GM21737 (cell line): Measurements from ENCODE around the gene ARID5B.
A peak's percentile ranks its signal among the peaks of the same experiment; 100 is the strongest.

ENCODE experiments used
- ATAC-seq: cut with Tn5 transposase; IDR thresholded peaks from one replicate; pipeline ENCODE4 v1.9.1; 2021; ENCODE audit warnings: mild to moderate bottlenecking, moderate library complexity; ENCODE audit not compliant: unreplicated experiment

The ARID5B gene

GRCh38 chr10:62092301-62093030 lies 191.0 kb downstream of the ARID5B start:
- ATAC-seq = no peak

- ATAC-seq = no peak
These were observed 192.4 kb downstream of the ARID5B start for GRCh38 chr10:62093863-62094291.

GRCh38 chr10:62095181-62096122 lies 194.0 kb downstream of the ARID5B start:
- no peak for ATAC-seq

- no peak for ATAC-seq
These were observed 194.9 kb downstream of the ARID5B start for GRCh38 chr10:62096256-62096933.

- no peak for ATAC-seq
These were observed 197.0 kb downstream of the ARID5B start for GRCh38 chr10:62098278-62099121.

GRCh38 chr10:62099299-62099698 lies 197.8 kb downstream of the ARID5B start:
- no peak for ATAC-seq

- ATAC-seq = no peak
These were observed 202.4 kb downstream of the ARID5B start for GRCh38 chr10:62103857-62104256.

GRCh38 chr10:62106929-62107519 lies 205.5 kb downstream of the ARID5B start:
- no peak for ATAC-seq

- ATAC-seq = no peak
These were observed 207.5 kb downstream of the ARID5B start for GRCh38 chr10:62108759-62109586.

GRCh38 chr10:62109587-62110293 lies 208.2 kb downstream of the ARID5B start:
- peak; percentile 61 for ATAC-seq

- ATAC-seq = no peak
These were observed 210.8 kb downstream of the ARID5B start for GRCh38 chr10:62112300-62112699.

- no peak for ATAC-seq
These were observed 211.5 kb downstream of the ARID5B start for GRCh38 chr10:62112963-62113362.

GRCh38 chr10:62113680-62114079 lies 212.2 kb downstream of the ARID5B start:
- no peak for ATAC-seq

- no peak for ATAC-seq
These were observed 213.8 kb downstream of the ARID5B start for GRCh38 chr10:62115321-62115720.

GRCh38 chr10:62115842-62116241 lies 214.3 kb downstream of the ARID5B start:
- ATAC-seq = no peak

GRCh38 chr10:62116896-62117295 lies 215.4 kb downstream of the ARID5B start:
- no peak for ATAC-seq

- ATAC-seq = no peak
These were observed 219.7 kb downstream of the ARID5B start for GRCh38 chr10:62121187-62121530.

GRCh38 chr10:62127975-62128374 lies 226.5 kb downstream of the ARID5B start:
- no peak for ATAC-seq

GRCh38 chr10:62130948-62131347 lies 229.4 kb downstream of the ARID5B start:
- ATAC-seq = no peak
